GM18951 (cell line): ENCODE results near the gene NOTCH2.
"Not testable (repeated sequence)": the region's sequence is repeated elsewhere in the genome, so short reads cannot be mapped to it uniquely, and the experiment has no call there.

ENCODE experiments used
- in situ Hi-C: fragments of 300-500 bp; cut with MboI; formaldehyde crosslinking; loops from one replicate; pipeline ENCODE4 v1.12.0; 2022; ENCODE audit warnings: low sequenced_read_pairs, mixed read lengths, inconsistent platforms; ENCODE audit not compliant: unreplicated experiment

NOTCH2 gene

DNA sequence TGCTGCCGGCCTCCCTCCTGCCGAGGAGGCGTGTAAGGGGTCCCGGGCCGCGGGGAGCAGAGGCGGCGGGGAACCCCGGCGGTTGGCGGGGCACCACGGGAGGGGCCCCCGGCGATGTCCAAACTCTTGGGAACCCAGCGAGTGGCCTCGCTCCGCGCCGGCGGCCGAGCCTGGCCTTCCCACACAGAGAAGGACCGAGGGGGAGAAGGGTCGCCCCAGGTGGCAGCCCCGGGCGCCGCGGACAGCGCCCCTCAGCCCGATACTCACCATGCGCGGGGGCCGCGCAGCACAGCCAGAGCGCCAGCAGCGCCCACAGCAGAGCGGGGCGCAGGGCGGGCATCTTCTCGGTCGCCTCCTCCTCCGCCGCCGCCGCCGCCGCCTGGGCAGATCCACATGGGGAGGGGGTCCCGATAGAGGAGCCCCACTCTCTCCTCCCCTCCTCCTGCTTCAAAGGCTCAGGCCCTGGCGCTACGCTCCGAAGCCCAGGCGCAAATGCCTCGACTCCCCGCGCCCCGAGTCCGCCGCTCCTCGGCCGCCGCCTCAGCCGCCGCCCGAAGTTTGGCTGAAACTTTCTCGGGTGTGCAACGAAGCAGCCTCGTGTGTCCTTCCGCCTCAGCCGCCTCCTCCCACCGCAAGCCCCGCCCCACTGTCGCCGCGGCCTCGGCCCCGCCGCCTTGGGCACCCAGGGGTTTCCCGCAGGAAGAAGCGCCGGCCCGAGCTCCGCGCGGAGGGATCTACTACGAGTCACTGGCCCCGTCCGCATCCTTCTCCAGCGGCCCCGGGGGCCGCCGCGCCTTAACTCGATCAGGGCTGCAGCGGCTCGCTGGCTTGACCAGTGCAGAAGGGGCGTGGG, at the start of gene NOTCH2:
TSS of gene NOTCH2 (minus strand) at position 596 of the 853 bp plus-strand sequence. CDS start at position 340, 256 bp downstream.
- in situ Hi-C loops = not testable (repeated sequence)

DNA sequence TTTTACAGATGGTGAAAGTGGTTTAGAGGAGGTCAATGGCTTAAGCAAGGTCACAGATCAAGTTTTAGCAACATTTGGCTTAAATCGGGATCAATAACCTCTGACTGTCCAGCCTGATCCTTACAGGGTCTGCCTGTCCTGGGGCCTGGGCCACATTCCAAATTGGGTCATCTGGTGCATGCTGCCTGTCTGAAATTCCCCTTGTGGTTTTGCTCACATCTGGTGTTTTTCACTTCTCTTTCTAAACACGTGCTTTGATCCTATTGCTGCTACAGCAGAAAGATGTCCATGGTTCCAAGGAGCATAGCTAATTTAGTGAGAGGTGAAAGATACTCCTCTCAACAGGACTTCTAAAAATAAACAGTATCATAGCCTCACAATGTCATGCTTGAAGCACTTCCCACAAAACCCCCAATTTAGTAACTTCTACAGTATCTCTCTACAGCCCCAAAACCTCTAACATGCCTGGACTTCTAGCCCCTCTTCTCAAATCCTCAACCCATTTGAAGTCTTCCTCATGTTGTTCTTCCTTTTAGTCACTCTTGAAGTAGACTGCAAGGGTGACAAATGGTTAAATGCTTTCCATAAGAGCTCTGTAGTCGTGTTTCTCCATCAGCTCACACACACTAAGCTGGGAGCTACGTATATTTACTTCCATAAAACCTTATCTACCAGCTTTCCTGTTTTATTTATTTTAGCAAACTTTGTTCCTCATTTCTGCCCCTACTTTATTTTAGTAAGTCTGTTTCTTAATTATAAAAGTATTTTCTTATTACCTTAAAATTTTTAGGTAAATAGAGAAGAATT, 48.1 kb upstream of the NOTCH2 start:
- in situ Hi-C loops = not testable (repeated sequence)

DNA sequence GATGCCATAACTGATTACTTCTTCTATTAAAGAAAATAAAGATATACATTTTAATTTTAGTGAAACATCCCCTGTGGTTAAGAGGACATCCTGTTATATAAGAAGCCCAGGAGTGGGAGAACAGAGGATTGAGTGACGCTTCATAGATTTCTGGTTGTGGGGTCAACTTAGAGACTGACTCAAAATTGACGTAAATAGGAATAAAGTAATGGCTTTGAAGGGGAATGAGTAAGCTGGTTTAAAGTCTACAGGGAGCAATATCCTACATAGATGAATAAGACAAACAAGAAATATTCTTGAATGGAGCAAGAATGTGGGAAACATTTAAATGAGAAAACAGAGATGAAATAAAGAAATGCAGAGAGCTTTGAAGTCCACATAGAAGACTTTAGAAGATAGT, 46.6 kb upstream of the NOTCH2 start:
- in situ Hi-C loops = not testable (repeated sequence)

DNA sequence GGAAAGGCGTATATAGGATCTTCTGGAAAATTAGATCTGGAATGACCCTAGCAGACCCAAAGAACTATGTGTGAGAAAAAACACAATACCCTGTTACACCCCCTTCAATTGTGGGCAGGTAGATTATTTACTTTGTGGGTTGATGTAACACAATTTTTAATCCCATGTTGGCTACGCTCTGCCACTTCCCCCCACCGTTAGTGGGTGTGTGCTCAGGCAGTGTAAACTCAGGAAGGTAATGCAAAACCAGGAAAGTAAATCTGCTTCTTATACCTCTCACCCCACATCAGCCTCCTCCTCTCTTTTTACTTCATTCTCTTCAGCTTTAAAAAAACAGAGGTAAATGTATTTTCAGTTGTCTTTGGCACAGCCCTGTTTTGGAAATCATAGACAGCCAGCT, 43.7 kb upstream of the NOTCH2 start:
- in situ Hi-C loops = not testable (repeated sequence)

DNA sequence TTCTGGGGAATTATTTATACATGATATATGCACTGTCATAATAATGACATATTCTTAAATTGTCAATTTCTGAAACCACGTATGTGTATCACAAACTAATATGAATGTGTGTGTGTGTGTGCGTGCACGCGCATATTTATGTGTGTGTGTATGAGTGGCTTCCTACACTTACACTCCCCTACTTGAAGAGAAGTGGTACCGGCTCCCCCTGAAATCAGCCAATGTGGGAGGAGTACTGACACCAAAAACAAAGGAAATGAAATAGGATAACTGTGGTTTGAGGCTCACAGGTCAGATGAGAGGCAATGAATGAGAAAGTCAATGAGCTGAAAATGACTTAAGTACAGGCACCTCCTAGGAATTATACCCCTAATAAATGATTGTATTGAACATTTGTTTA, 42.8 kb upstream of the NOTCH2 start:
- in situ Hi-C loops = not testable (repeated sequence)

DNA sequence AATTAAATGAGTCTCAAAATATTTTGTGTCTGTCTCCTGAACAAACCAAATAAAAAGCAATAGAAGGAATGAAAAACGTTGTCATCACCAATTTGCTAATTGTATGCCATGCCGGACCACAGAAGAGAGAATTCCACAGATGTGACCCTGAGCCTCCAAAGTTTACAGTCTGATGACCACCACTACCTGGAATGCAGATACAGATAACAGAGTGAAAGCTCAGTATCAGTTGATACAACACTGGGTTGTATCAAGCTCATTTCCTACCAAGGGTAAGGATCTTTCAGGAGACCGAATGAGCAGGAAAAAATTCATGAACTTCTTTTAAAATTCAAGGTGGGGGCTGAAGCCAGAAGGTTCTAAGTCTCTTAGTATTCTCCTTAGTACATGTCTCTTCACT, 42.3 kb upstream of the NOTCH2 start:
- in situ Hi-C loops = not testable (repeated sequence)

DNA sequence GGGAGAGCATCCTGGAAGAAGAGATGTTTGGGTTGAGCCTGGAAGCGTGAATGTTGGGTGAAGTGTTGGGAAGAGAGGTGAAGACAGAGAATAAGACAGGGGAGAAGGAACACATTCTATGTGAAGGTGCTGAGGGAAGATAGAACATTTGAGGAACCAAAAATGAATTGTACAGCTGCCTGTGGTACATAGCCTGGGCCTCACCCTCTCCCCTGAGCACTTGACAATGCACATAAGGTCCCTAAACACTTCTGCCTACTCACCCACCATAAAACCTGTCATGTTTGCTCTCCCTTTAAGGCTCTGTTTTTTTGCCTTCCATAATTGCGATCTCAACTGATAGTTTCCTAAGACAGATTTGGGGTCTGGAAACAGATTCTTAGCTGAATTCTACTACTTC, 41.5 kb upstream of the NOTCH2 start:
- in situ Hi-C loops = not testable (repeated sequence)

DNA sequence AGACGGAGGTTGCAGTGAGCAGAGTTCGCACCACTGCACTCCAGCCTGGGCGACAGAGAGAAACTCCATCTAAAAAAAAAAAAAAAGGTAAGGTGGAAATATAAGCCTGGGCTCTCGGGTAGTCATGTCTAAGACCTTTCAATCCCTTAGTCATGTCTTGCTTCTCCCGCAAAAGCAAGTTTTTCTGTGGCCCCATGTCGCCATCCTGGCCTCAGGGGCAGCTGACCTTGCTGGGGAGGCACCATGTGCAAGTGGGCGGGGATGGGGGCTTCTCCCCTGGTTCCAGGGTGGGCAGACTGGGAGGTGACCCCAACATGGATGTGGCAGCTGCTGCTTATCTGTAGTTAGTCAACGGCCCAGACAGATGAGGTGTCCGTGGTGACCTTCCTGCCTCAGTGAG, 40.2 kb upstream of the NOTCH2 start:
- in situ Hi-C loops = not testable (repeated sequence)

DNA sequence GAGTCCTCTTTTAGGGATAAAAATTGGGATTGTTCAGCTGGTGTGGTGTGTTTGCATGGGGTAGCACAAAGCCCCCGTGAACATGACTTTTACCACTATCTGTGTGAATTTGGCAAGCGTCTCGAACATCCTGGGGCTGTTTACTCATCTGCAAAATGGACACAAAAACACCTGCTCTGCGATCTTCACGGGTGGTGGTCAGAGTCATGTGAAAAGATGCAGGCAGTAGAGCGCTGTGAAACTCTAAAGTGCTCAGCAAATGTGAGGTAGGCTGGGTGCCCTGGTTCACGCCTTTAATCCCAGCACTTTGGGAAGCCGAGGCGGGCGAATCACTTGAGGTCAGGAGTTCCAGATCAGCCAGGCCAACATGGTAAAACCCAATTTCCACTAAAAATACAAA, 39.7 kb upstream of the NOTCH2 start:
- in situ Hi-C loops = not testable (repeated sequence)

DNA sequence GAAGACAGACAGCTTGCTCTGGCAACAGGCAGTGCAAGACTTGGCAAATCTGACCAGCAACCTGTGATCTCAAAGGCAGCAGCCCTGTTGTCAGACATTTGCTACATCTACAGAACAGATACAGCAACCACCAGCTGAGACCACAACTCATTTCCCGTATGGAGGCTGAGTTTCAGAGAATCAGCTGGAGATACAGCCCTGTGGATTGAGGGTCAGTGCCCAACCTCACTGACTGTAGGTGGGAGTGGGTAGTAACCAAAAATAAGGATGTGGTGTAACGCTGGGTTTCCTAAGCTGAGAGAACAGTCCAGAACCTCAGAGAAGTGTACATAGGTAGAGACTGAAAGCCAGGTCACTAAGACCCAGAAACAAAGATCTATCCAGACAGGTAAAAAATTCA, 35.8 kb upstream of the NOTCH2 start:
- in situ Hi-C loops = not testable (repeated sequence)

DNA sequence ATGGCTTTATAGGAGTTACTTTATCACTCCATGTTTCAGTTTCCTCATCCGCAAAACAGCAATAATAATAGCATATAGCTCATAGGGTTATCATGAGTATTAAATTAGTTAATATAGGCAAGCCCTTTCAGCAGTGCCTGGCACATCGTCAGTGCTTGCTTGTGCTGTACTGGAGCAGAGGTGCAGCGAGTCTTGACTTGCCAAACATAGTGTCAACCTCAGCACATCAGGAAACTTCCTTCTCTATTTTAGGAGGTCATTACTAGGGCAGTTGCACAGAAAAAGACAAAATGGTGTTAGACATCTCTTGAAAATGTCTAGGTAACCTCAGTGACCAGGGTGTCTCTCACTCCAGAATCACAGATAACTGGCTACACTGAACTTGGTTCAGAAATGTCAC, 34.3 kb upstream of the NOTCH2 start:
- in situ Hi-C loops = not testable (repeated sequence)

DNA sequence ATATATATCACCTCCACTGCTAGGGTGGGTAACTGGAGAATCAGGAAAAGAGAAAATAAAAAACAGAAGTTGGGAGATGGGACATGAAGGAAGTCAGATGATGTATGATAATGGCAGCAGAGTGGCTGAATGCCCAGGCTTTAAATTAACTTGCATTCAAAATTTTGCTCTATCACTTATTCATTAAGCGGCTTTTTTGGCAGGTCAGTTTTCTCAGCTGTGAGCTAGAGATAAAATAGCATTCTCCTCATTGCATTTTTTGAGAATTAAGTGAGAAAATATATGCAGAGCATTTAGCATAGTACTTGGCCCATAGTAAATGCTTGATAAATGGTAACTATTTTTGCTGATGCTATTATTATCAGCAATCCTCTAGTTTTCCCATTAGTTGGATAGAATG, 32.1 kb upstream of the NOTCH2 start:
- in situ Hi-C loops = not testable (repeated sequence)

DNA sequence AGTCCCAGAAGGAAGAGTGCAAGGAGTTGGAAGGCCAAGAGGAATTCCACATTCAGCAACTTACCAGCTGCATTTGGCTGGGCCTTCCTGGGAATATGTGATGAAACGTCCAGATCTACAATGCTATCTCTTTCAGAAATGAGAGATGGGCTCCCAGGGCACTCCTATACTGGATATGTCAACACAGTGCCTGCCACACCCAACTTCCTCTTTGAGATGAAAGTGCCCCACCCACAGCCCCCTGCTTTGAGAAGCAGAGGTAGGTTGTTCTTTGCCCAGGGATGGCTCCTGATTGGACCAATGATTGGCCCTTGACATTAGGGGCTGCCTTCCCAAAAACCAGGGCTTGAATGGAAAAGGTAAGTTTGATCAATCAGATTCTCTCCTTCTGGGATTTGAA, 31.1 kb upstream of the NOTCH2 start:
- in situ Hi-C loops = not testable (repeated sequence)

DNA sequence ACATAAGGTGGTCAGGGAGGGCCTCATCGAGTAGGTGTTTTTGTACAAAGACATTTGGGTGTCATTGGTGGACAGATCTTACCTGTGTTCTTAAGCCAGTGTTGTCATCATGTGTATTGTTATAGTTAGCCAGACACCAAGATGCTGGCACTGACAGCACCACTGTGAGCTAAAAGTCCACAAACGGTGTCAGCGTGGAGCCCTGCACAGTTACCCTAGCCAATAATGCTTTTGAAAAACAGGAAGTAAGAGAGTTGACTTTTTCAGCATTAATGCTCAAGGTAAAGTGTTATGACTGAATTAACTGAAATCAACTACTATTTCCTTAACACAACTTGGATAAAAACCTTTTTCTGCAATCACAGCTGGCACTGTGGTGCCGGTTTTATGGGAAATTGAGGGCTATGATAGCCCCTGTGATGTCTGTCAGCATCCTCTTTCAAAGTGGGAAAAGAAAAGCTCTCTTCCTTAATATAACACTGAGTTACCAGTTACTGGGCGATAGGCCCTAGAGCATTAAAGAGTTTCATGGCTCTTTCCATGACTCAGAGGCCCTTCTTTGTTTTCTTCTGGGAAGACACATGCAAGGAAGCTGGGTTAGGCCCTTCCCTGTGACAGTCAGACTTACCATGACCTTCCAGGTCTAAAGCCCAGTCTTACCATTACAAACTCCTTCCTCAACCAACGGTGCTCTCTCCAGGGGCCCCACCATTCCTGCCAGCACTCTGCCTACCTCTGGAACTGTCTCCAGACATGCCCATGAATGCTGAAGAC, 29.7 kb upstream of the NOTCH2 start:
- in situ Hi-C loops = not testable (repeated sequence)

DNA sequence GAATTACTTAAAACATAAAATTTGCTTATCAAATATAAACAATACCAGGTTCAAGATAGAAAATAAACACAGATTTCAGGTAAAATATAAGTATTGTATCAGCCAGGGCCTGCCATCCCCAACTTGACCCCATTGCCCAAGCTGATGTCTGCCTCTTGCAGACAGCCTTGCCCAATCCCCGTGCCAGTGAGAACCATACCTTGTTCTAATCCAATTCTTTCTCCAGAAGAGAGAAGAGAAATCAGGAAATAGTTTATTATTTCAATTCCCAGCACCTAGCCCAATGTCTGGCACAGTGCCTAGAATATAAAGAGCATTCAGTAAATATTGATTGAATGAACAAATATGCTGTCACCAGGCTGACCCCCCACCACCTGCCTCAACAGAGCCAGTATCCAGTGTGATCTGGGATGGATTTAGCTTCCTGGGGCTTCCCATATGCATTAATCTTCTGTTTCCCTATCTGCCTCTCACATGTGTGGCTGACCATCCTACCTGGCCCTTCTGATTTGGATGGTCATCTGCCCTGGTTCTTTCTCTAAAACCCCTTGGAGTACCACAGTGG, 27.6 kb upstream of the NOTCH2 start:
- in situ Hi-C loops = not testable (repeated sequence)

DNA sequence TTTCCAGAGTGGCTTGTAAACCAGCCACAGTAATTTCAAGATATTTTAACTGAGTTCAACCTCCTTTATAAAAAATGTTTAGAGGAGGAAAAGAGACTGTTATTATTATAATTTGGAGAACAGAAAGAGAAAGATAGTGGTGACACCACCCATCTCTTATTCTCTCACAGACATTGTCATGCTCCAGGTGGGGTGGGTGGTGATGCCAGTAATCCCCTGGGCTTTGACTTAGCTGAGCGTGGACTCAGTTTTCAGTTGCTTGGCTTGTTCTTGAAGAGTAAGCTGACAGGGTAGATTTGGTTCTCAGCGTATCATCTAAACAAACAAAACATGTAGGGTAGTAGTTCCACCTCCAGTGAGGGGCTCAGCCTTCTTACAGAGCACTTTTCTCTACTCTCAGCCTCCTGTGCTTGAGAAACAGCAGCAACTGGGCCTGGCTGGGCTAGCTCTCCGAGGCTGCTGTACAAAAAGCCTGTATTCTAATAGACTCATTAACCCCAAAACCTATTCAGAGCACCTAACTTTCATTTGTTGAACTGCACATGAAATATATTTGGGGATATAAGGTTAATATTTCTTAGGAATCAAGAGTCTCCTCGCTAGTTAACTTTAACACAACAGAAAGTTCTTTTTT, 24.2 kb upstream of the NOTCH2 start:
- in situ Hi-C loops = not testable (repeated sequence)

DNA sequence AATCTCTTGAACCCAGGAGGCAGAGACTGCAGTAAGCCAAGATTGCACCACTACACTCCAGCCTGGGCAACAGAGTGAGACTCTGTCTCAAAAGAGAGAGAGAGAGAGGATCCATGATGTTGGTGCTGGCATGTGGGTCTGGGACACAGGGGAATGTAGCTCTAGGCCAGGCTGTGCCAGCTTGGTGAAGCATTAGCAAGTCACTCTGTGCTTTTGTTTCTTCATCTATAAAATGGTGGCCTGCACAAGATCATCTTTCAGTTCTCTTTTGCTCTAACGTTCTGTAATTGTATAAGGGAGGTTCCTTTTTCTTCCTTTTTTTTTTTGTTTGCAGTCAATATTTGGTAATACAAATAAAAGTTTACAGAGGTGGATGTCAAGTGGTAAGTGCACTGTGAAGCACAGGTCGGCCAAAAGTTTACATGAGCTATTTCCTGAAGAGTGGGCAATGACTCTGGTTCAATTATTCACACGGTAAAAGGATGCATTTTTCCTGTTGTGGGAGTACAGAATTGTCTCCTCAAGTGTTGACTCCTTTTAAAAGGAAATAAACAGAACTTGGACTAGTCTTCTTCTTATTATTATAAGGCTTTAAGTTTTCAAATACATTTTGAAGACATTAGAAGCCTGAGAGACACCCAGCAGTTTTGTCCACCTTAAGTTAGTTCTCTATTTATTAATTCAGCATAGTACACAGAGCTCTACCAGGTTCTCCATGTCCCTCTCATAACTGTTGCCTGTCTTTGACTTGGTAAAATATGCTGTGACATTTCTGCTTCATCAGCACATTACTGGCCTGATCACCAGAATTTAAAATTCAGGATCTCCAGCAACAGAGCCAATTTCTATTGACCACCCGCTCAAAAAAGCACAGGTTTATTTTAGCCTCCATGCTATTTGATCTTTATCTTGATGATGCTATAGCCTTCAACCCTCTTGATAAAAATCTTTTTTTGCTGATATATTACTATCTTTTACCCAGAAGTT, 23.1 kb upstream of the NOTCH2 start:
- in situ Hi-C loops = not testable (repeated sequence)

DNA sequence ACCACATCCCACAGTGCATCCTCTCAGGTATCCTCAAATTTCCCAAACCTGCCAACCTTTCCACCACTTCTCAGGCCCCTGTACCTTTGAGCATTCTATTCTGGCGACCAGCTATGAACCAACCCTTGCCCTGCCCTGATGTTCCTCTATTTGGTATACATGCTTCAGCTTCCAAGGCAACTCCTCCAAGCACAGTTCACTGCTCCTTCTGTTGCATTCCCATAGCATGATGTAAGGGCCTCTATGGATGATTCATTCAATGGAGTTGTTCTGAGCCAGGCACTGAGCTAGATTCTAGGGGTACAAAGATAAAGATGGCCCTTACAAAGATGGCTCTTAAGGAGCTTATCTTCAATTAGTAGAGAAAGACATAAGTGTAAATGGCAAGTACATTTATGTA, 21.4 kb upstream of the NOTCH2 start:
- in situ Hi-C loops = not testable (repeated sequence)
